WTC11 (cell line): Measurements from ENCODE around the gene GRAMD1B. TPM values are rescaled to one million over a fixed set of nuclear protein-coding genes. Genes with fewer than 3 reads are reported as not detected.

ENCODE experiments used
- ATAC-seq: fragments of 200-7000 bp; cut with Tn5 transposase; 2 replicates; pipeline ENCODE4 v1.10.0; 2021; ENCODE audit warnings: mild to moderate bottlenecking, moderate library complexity
- CTCF ChIA-PET: fragments of 300-600 bp; sonication (Branson Sonifier 250); formaldehyde crosslinking; loops from one replicate; lab custom pipeline; 2021; ENCODE audit warnings: antibody characterized with exemption; lab: Charles Lee
- POLR2A ChIA-PET: fragments of 350-600 bp; sonication (Branson Sonifier 250); formaldehyde crosslinking; loops from one replicate; lab custom pipeline; 2021; ENCODE audit warnings: antibody characterized with exemption; lab: Charles Lee
- DNase-seq: peaks from one replicate; pipeline ENCODE4 v3.0.0; 2021; ENCODE audit warnings: low spot score
- H3K27ac Mint-ChIP-seq: 2 replicates; pipeline ENCODE4 v1.8.0; 2021; ENCODE audit warnings: mixed read lengths
- H3K27me3 Mint-ChIP-seq: 2 replicates; pipeline ENCODE4 v1.8.0; 2021; ENCODE audit warnings: low read depth, mild to moderate bottlenecking, moderate library complexity, mixed read lengths
- H3K36me3 Mint-ChIP-seq: 2 replicates; pipeline ENCODE4 v1.8.0; 2021; ENCODE audit warnings: mixed read lengths
- H3K4me1 Mint-ChIP-seq: 2 replicates; pipeline ENCODE4 v1.8.0; 2022; ENCODE audit warnings: mixed read lengths
- H3K4me3 Mint-ChIP-seq: 2 replicates; pipeline ENCODE4 v1.8.0; 2021; ENCODE audit warnings: mild to moderate bottlenecking, moderate library complexity, mixed read lengths
- H3K9me3 Mint-ChIP-seq: 2 replicates; pipeline ENCODE4 v1.8.0; 2021; ENCODE audit warnings: mixed read lengths
- ATF1 ChIP-seq: sonication (generic); formaldehyde crosslinking; IDR thresholded peaks from 2 replicates; pipeline ENCODE4 v1.8.1; 2023; ENCODE audit warnings: mild to moderate bottlenecking, moderate library complexity, missing genetic modification reagents
- CDX4 ChIP-seq: fragments of 250-450 bp; sonication (Bioruptor Pico); IDR thresholded peaks from 2 replicates; pipeline ENCODE4 v1.9.0; 2021; ENCODE audit warnings: moderate library complexity, mild to moderate bottlenecking, inconsistent platforms, borderline replicate concordance
- ELF4 ChIP-seq: sonication (generic); formaldehyde crosslinking; IDR thresholded peaks from 2 replicates; pipeline ENCODE4 v1.8.1; 2022; ENCODE audit warnings: low read depth, mild to moderate bottlenecking, moderate library complexity, missing genetic modification reagents
- FOXP1 ChIP-seq: sonication (generic); formaldehyde crosslinking; IDR thresholded peaks from 2 replicates; pipeline ENCODE4 v1.8.0; 2022; ENCODE audit warnings: missing genetic modification reagents, mild to moderate bottlenecking, moderate library complexity, borderline replicate concordance
- GTF2I ChIP-seq: fragments of 250-450 bp; sonication (Bioruptor Pico); conservative IDR thresholded peaks from 2 replicates; pipeline ENCODE4 v1.4.0; 2021; ENCODE audit warnings: mild to moderate bottlenecking
- HMGA2 ChIP-seq: fragments of 250-450 bp; sonication (Bioruptor Pico); IDR thresholded peaks from 2 replicates; pipeline ENCODE4 v1.4.0; 2021; ENCODE audit warnings: mild to moderate bottlenecking, moderate library complexity
- HMGXB4 ChIP-seq: sonication (generic); formaldehyde crosslinking; IDR thresholded peaks from 2 replicates; pipeline ENCODE4 v1.8.1; 2023; ENCODE audit warnings: mild to moderate bottlenecking, moderate library complexity, missing genetic modification reagents
- JUN ChIP-seq: sonication (generic); formaldehyde crosslinking; IDR thresholded peaks from 2 replicates; pipeline ENCODE4 v1.8.0; 2023; ENCODE audit warnings: mild to moderate bottlenecking, missing genetic modification reagents
- NFYB ChIP-seq: sonication (generic); formaldehyde crosslinking; conservative IDR thresholded peaks from 2 replicates; pipeline ENCODE4 v1.8.0; 2022; ENCODE audit warnings: low read depth, missing genetic modification reagents
- NR1H2 ChIP-seq: sonication (generic); formaldehyde crosslinking; IDR thresholded peaks from 2 replicates; pipeline ENCODE4 v1.9.0; 2021; ENCODE audit warnings: mild to moderate bottlenecking, moderate library complexity, missing genetic modification reagents
- NR2C2 ChIP-seq: sonication (generic); formaldehyde crosslinking; IDR thresholded peaks from 2 replicates; pipeline ENCODE4 v1.8.0; 2022; ENCODE audit warnings: mild to moderate bottlenecking, missing genetic modification reagents
- OVOL2 ChIP-seq: fragments of 250-450 bp; sonication (Bioruptor Pico); IDR thresholded peaks from 2 replicates; pipeline ENCODE4 v1.9.0; 2021; ENCODE audit warnings: mild to moderate bottlenecking, borderline replicate concordance
- RELA ChIP-seq: sonication (generic); formaldehyde crosslinking; IDR thresholded peaks from 2 replicates; pipeline ENCODE4 v1.8.1; 2022; ENCODE audit warnings: missing genetic modification reagents, mild to moderate bottlenecking, borderline replicate concordance
- SMAD3 ChIP-seq: sonication (generic); formaldehyde crosslinking; IDR thresholded peaks from 2 replicates; pipeline ENCODE4 v1.8.0; 2022; ENCODE audit warnings: missing genetic modification reagents, mild to moderate bottlenecking, borderline replicate concordance
- STAT6 ChIP-seq: sonication (generic); formaldehyde crosslinking; conservative IDR thresholded peaks from 2 replicates; pipeline ENCODE4 v1.8.1; 2023; ENCODE audit warnings: mild to moderate bottlenecking, low read depth, missing genetic modification reagents, moderate library complexity
- TEAD4 ChIP-seq: sonication (generic); formaldehyde crosslinking; IDR thresholded peaks from 2 replicates; pipeline ENCODE4 v1.8.0; 2022; ENCODE audit warnings: mild to moderate bottlenecking, missing genetic modification reagents
- ZBTB43 ChIP-seq: sonication (generic); formaldehyde crosslinking; IDR thresholded peaks from 2 replicates; pipeline ENCODE4 v1.8.1; 2023; ENCODE audit warnings: mild to moderate bottlenecking, missing genetic modification reagents
- ZMAT4 ChIP-seq: fragments of 250-450 bp; sonication (Bioruptor Pico); IDR thresholded peaks from 2 replicates; pipeline ENCODE4 v1.9.0; 2021; ENCODE audit warnings: mild to moderate bottlenecking
- ZNF121 ChIP-seq: sonication (generic); formaldehyde crosslinking; IDR thresholded peaks from 2 replicates; pipeline ENCODE4 v1.8.0; 2023; ENCODE audit warnings: missing genetic modification reagents
- ZNF138 ChIP-seq: sonication (generic); formaldehyde crosslinking; conservative IDR thresholded peaks from 2 replicates; pipeline ENCODE4 v1.8.1; 2022; ENCODE audit warnings: mild to moderate bottlenecking, moderate library complexity, missing genetic modification reagents
- ZNF219 ChIP-seq: sonication (generic); formaldehyde crosslinking; IDR thresholded peaks from 2 replicates; pipeline ENCODE4 v1.8.0; 2023; ENCODE audit warnings: missing genetic modification reagents, mild to moderate bottlenecking, borderline replicate concordance
- ZNF232 ChIP-seq: sonication (generic); formaldehyde crosslinking; IDR thresholded peaks from 2 replicates; pipeline ENCODE4 v1.8.0; 2022; ENCODE audit warnings: mild to moderate bottlenecking, missing genetic modification reagents
- ZNF263 ChIP-seq: sonication (generic); formaldehyde crosslinking; IDR thresholded peaks from 2 replicates; pipeline ENCODE4 v1.8.1; 2022; ENCODE audit warnings: low read depth, mild to moderate bottlenecking, moderate library complexity, missing genetic modification reagents
- ZNF317 ChIP-seq: sonication (generic); formaldehyde crosslinking; IDR thresholded peaks from 2 replicates; pipeline ENCODE4 v1.8.1; 2023; ENCODE audit warnings: low read depth, mild to moderate bottlenecking, moderate library complexity, missing genetic modification reagents, borderline replicate concordance
- ZNF396 ChIP-seq: fragments of 250-450 bp; sonication (Bioruptor Pico); IDR thresholded peaks from 2 replicates; pipeline ENCODE4 v1.8.0; 2021; ENCODE audit warnings: mild to moderate bottlenecking, moderate library complexity, borderline replicate concordance
- ZNF423 ChIP-seq: fragments of 250-450 bp; sonication (Bioruptor Pico); IDR thresholded peaks from 2 replicates; pipeline ENCODE4 v2.1.2; 2022; ENCODE audit warnings: mild to moderate bottlenecking, moderate library complexity
- ZNF671 ChIP-seq: fragments of 250-450 bp; sonication (Bioruptor Pico); IDR thresholded peaks from 2 replicates; pipeline ENCODE4 v1.8.0; 2021; ENCODE audit warnings: mild to moderate bottlenecking
- total RNA-seq: library from RNA; stranded (reverse); gene quantifications from 3 replicates; pipeline ENCODE4 v1.2.3, GENCODE V29; 2021

The GRAMD1B gene
- total RNA-seq, 1 experiment from 2014 or later: 31.5 TPM

- ChIA-PET CTCF (interaction anchor here (1.5 to 5.6 kb wide), 2 partner anchors 12 to 18 kb away, joined by 4 to 38 read pairs; no protein-coding TSS in a partner anchor), POLR2A (no interaction called here)
- Mint-ChIP-seq H3K27ac (no peak overlapping the region), H3K9me3 (no peaks in the 10 kb centered on the region), H3K27me3 (peaks cover 55% of the 10 kb centered on the region), H3K4me1 (peaks cover 37% of the 10 kb centered on the region), H3K4me3 (no peak overlapping the region)
- ATAC-seq: no peak
- DNase-seq: no peak
- TF ChIP-seq ZMAT4: no peak
- no peak for TF ChIP-seq ZNF671 (CRISPR knock-in tag)
- TF ChIP-seq HMGXB4 (CRISPR knock-in tag): no peak
- TF ChIP-seq ZBTB43 (CRISPR knock-in tag): no peak
- no peak for TF ChIP-seq HMGA2 (CRISPR knock-in tag)
- no peak for TF ChIP-seq FOXP1 (CRISPR knock-in tag)
- TF ChIP-seq JUN (CRISPR knock-in tag): no peak
- no peak for TF ChIP-seq CDX4 (CRISPR knock-in tag)
- no peak for TF ChIP-seq NFYB (CRISPR knock-in tag)
- no peak for TF ChIP-seq ZNF138
- TF ChIP-seq, all 79 proteins: peak for 0
- no peaks in the 10 kb centered on the region for H3K36me3 Mint-ChIP-seq
Observed at GRCh38 chr11:123425367-123425766, 4.7 kb upstream of the GRAMD1B start.

- no peak overlapping the region for H3K27ac Mint-ChIP-seq
- H3K36me3 Mint-ChIP-seq: no peaks in the 10 kb centered on the region
- ChIA-PET POLR2A (no interaction called here), CTCF (interaction anchor here (1.1 to 5.6 kb wide), 4 partner anchors 11 to 166 kb away, joined by 3 to 38 read pairs (median 4); no protein-coding TSS in a partner anchor)
- no peak for DNase-seq
- no peak for ATAC-seq
- TF ChIP-seq TEAD4 (CRISPR knock-in tag) (no peak), RELA (CRISPR knock-in tag) (no peak), ZNF232 (CRISPR knock-in tag) (no peak), ATF1 (CRISPR knock-in tag) (no peak), ZNF121 (CRISPR knock-in tag) (no peak), NR2C2 (CRISPR knock-in tag) (no peak), GTF2I (CRISPR knock-in tag) (no peak), NFYB (CRISPR knock-in tag) (no peak), ZNF317 (CRISPR knock-in tag) (no peak), ZNF138 (no peak)
- H3K9me3 Mint-ChIP-seq: no peaks in the 10 kb centered on the region
- no peak overlapping the region for H3K4me3 Mint-ChIP-seq
- H3K4me1 Mint-ChIP-seq: peaks cover 42% of the 10 kb centered on the region
- H3K27me3 Mint-ChIP-seq: peaks cover 58% of the 10 kb centered on the region
Observed at GRCh38 chr11:123426789-123427188, 3.3 kb upstream of the GRAMD1B start.

GRCh38 chr11:123427405-123427804, 2.7 kb upstream of the GRAMD1B start:
- Mint-ChIP-seq H3K4me1 (peaks cover 47% of the 10 kb centered on the region), H3K4me3 (no peak overlapping the region), H3K9me3 (no peaks in the 10 kb centered on the region), H3K27me3 (peaks cover 58% of the 10 kb centered on the region), H3K36me3 (no peaks in the 10 kb centered on the region), H3K27ac (no peak overlapping the region)
- DNase-seq (no peak), ATAC-seq (no peak)
- ChIA-PET POLR2A (no interaction called here), CTCF (interaction anchor here (0.6 to 5.6 kb wide), 4 partner anchors 11 to 166 kb away, joined by 3 to 38 read pairs (median 3); no protein-coding TSS in a partner anchor)
- TF ChIP-seq ZNF423 (CRISPR knock-in tag) (no peak), NR1H2 (CRISPR knock-in tag) (no peak), ZNF219 (no peak), ELF4 (no peak), OVOL2 (no peak), SMAD3 (CRISPR knock-in tag) (no peak), ZNF396 (CRISPR knock-in tag) (no peak), STAT6 (CRISPR knock-in tag) (no peak), ZNF263 (no peak)
